ENCODE data around the gene PRLH. TPM values are rescaled to one million over a fixed set of nuclear protein-coding genes. Genes with fewer than 3 reads are reported as not detected.

The PRLH gene
- total and polyA plus RNA-seq, 2 of the 13 experiments (the other 11 are each of a cell fraction or from before 2014, with no cell fraction given) = not detected

- TF ChIP-seq HNF1A (IDR thresholded peaks at IDR 0.05; ENCODE audit: low read depth) (no peak), HNF1A (CRISPR knock-in tag; IDR thresholded peaks at IDR 0.05; ENCODE audit: borderline replicate concordance) (no peak), ZNF33B (CRISPR knock-in tag; IDR thresholded peaks at IDR 0.05) (no peak), TAF15 (IDR thresholded peaks at IDR 0.05; ENCODE audit: low read depth, low read length, poor library complexity, severe bottlenecking) (no peak)
Observed at GRCh38 chr2:237561221-237561620, 5.2 kb upstream of the PRLH start (continued).

- Histone ChIP-seq H3K36me3 (replicated peaks in 1 of 2; ENCODE audit: control insufficient read depth in 1 of 2, insufficient read depth in 2 of 2, low read length in 2 of 2) (no peaks in the 10 kb centered on the region), H3K9me3 (ENCODE audit: low read length) (no peaks in the 10 kb centered on the region), H3K4me2 (ENCODE audit: low read depth, low read length) (no peak overlapping the region), H3K4me3 (replicated peaks in 1 of 3; ENCODE audit: insufficient read depth in 1 of 3, low read depth in 2 of 3, low read length in 3 of 3) (no peak overlapping the region), H3K9ac (ENCODE audit: insufficient read depth, low read depth, low read length) (no peak overlapping the region), H4K20me1 (ENCODE audit: insufficient read depth, low read length) (no peaks in the 10 kb centered on the region), H3K4me1 (ENCODE audit: insufficient read depth, low read length) (no peaks in the 10 kb centered on the region), H3K27me3 (ENCODE audit: control insufficient read depth in 1 of 2, insufficient read depth in 2 of 2, low read length in 2 of 2) (peaks cover 0 to 55% of the 10 kb centered on the region in 2 experiments; a peak in 4 of 5 replicates), H3K27ac (ENCODE audit: extremely low read length, insufficient read depth, low read length) (no peak overlapping the region), H3K79me2 (ENCODE audit: insufficient read depth, low read length) (no peaks in the 10 kb centered on the region), H2AFZ (ENCODE audit: low read length) (no peak overlapping the region)
- 19% methylated on average over 12 of the region's 14 CpGs for WGBS (ENCODE audit: low lambda C conversion rate)
- ChIA-PET CTCF (ENCODE audit: low intra/inter-chr PET ratio, low total read pairs) (no interaction called here), POLR2A (no interaction called here)
- peak; percentile 16; the same call in 2 of the 3 replicates for ATAC-seq
- BruUV-seq (replicated peaks) = no TSS peak
- in situ Hi-C loops (cut with HindIII; ENCODE audit: extremely low pct_ligation_motif_present, low pct_unique_long_range_greater_than_20kb) = no loop called here
- no peak for DNase-seq (ENCODE audit: low spot score)
- intact Hi-C loops (cut with micrococcal nuclease; ENCODE audit: unreplicated experiment) = no loop called here
- no peak for FAIRE-seq
- TF ChIP-seq REST (IDR thresholded peaks at IDR 0.05; ENCODE audit: borderline replicate concordance in 1 of 2, low read depth in 1 of 2, low read length in 2 of 2) (peak; percentile 91 to 96), ETV5 (CRISPR knock-in tag; IDR thresholded peaks at IDR 0.05; ENCODE audit: borderline replicate concordance) (0 out of 2 replicates have a peak, but pooled peaks have one; percentile 17), ZBTB21 (CRISPR knock-in tag; IDR thresholded peaks at IDR 0.05) (no peak), ZNF687 (CRISPR knock-in tag; IDR thresholded peaks at IDR 0.05) (0 out of 2 replicates have a peak, but pooled peaks have one; percentile 20), PAWR (CRISPR knock-in tag; IDR thresholded peaks at IDR 0.05; ENCODE audit: borderline replicate concordance) (no peak)
Observed at GRCh38 chr2:237563816-237564215, 2.6 kb upstream of the PRLH start.
